Parathyroid adenoma (tissue), 2 donors: ENCODE results near the gene PER1.

ENCODE experiments used
- H2AFZ ChIP-seq: fragments of 300-600 bp; sonication (generic); one replicate; pipeline ENCODE4 v1.7.0; 2017; ENCODE audit warnings: antibody characterized with exemption, mild to moderate bottlenecking
- H3K27ac ChIP-seq: fragments of 300-600 bp; sonication (generic); one replicate; pipeline ENCODE4 v1.7.0; 2017
- H3K27me3 ChIP-seq: fragments of 300-600 bp; sonication (generic); one replicate; pipeline ENCODE4 v1.7.0; 2017; ENCODE audit warnings: low read length; ENCODE audit not compliant: control insufficient read depth, insufficient read depth
- H3K36me3 ChIP-seq: fragments of 300-600 bp; sonication (generic); one replicate; pipeline ENCODE4 v1.7.0; 2017; ENCODE audit warnings: low read length; ENCODE audit not compliant: control insufficient read depth, insufficient read depth
- H3K4me1 ChIP-seq: fragments of 300-600 bp; sonication (generic); one replicate; pipeline ENCODE4 v1.7.0; 2017; ENCODE audit warnings: control low read depth
- H3K4me2 ChIP-seq: fragments of 300-600 bp; sonication (generic); one replicate; pipeline ENCODE4 v1.7.0; 2017; ENCODE audit warnings: low read length
- H3K4me3 ChIP-seq: fragments of 300-600 bp; sonication (generic); one replicate; pipeline ENCODE4 v1.7.0; 2017; ENCODE audit warnings: low read depth, low read length
- H3K79me2 ChIP-seq: fragments of 300-600 bp; sonication (generic); one replicate; pipeline ENCODE4 v1.7.0; 2017; ENCODE audit warnings: control low read depth
- H3K9ac ChIP-seq: fragments of 300-600 bp; sonication (generic); one replicate; pipeline ENCODE4 v1.7.0; 2017; ENCODE audit warnings: mild to moderate bottlenecking
- H3K9me3 ChIP-seq: fragments of 300-600 bp; sonication (generic); one replicate; pipeline ENCODE4 v1.7.0; 2017; ENCODE audit warnings: low read length; ENCODE audit not compliant: control insufficient read depth
- CTCF ChIP-seq: fragments of 300-600 bp; sonication (generic); IDR thresholded peaks from one replicate; pipeline ENCODE4 v1.7.0; 2017; ENCODE audit warnings: antibody characterized with exemption, mild to moderate bottlenecking
- donor health status: primary hyperparathyroidism.

Gene PER1

GRCh38 chr17:8147805-8148404 lies 4.3 kb downstream of the PER1 start:
- H3K36me3 ChIP-seq, result no peaks in the 10 kb centered on the region
- no peaks in the 10 kb centered on the region for H3K9me3 ChIP-seq
- H3K79me2 ChIP-seq, result peaks cover 43% of the 10 kb centered on the region
- peaks cover 18% of the 10 kb centered on the region for H3K4me1 ChIP-seq
- no peak for TF ChIP-seq CTCF
- no peak overlapping the region for H2AFZ ChIP-seq
- no peak overlapping the region for H3K4me3 ChIP-seq
- H3K9ac ChIP-seq, result no peak overlapping the region
- H3K27me3 ChIP-seq, result no peaks in the 10 kb centered on the region
- peak overlapping the region; percentile 8 for H3K27ac ChIP-seq
- H3K4me2 ChIP-seq, result no peak overlapping the region

- H3K4me3 ChIP-seq, result no peak overlapping the region
- peaks cover 43% of the 10 kb centered on the region for H3K79me2 ChIP-seq
- H3K9ac ChIP-seq, result no peak overlapping the region
- no peaks in the 10 kb centered on the region for H3K36me3 ChIP-seq
- TF ChIP-seq CTCF, result no peak
- no peaks in the 10 kb centered on the region for H3K9me3 ChIP-seq
- peaks cover 14% of the 10 kb centered on the region for H3K4me1 ChIP-seq
- peak overlapping the region; percentile 24 for H3K27ac ChIP-seq
- no peak overlapping the region for H2AFZ ChIP-seq
- H3K4me2 ChIP-seq, result no peak overlapping the region
- H3K27me3 ChIP-seq, result no peaks in the 10 kb centered on the region
Observed at GRCh38 chr17:8147141-8147804, 4.9 kb downstream of the PER1 start.

- Histone ChIP-seq H3K36me3 (no peaks in the 10 kb centered on the region), H3K27ac (peak overlapping the region; percentile 24), H2AFZ (no peak overlapping the region), H3K4me2 (no peak overlapping the region), H3K4me3 (no peak overlapping the region), H3K9ac (no peak overlapping the region), H3K4me1 (peaks cover 14% of the 10 kb centered on the region), H3K27me3 (no peaks in the 10 kb centered on the region), H3K79me2 (peaks cover 40% of the 10 kb centered on the region), H3K9me3 (no peaks in the 10 kb centered on the region)
- no peak for TF ChIP-seq CTCF
Observed at GRCh38 chr17:8146381-8147140, 5.6 kb downstream of the PER1 start.

- no peak overlapping the region for H3K27ac ChIP-seq
- H3K9ac ChIP-seq, result no peak overlapping the region
- H3K9me3 ChIP-seq, result no peaks in the 10 kb centered on the region
Observed at GRCh38 chr17:8145811-8146210, 6.4 kb downstream of the PER1 start.

More at GRCh38 chr17:8145811-8146210, 6.4 kb downstream of the PER1 start:
- Histone ChIP-seq H3K4me2 (no peak overlapping the region), H2AFZ (no peak overlapping the region), H3K27me3 (no peaks in the 10 kb centered on the region), H3K4me3 (no peak overlapping the region), H3K36me3 (no peaks in the 10 kb centered on the region), H3K4me1 (peaks cover 9% of the 10 kb centered on the region), H3K79me2 (peaks cover 34% of the 10 kb centered on the region)
- no peak for TF ChIP-seq CTCF
